ENCODE measurements around the gene CAPN2.

The CAPN2 gene

GRCh38 chr1:223702735-223703667 lies 9.3 kb upstream of the CAPN2 start:
- DNase-seq = no peak

GRCh38 chr1:223703668-223704013 lies 8.7 kb upstream of the CAPN2 start:
- no peak for DNase-seq

- DNase-seq = no peak
These were observed 7.1 kb upstream of the CAPN2 start for GRCh38 chr1:223704921-223705878.

- peak; percentile 26 for DNase-seq
These were observed 6.0 kb upstream of the CAPN2 start for GRCh38 chr1:223706077-223706973.

- peak; percentile 5 for DNase-seq
These were observed 4.9 kb upstream of the CAPN2 start for GRCh38 chr1:223707256-223708000.

- no peak for DNase-seq
These were observed 4.4 kb upstream of the CAPN2 start for GRCh38 chr1:223708001-223708359.

- no peak for DNase-seq
These were observed 3.6 kb upstream of the CAPN2 start for GRCh38 chr1:223708651-223709268.

- DNase-seq = no peak
These were observed 2.7 kb upstream of the CAPN2 start for GRCh38 chr1:223709598-223709997.

- no peak for DNase-seq
These were observed 1.9 kb upstream of the CAPN2 start for GRCh38 chr1:223710179-223711133.

GRCh38 chr1:223711173-223711572 lies 1.2 kb upstream of the CAPN2 start:
- DNase-seq = no peak

GRCh38 chr1:223711747-223712193 lies 569 bp upstream of the CAPN2 start:
- DNase-seq = no peak

GRCh38 chr1:223712850-223713474 lies 623 bp downstream of the CAPN2 start:
- no peak for DNase-seq

- no peak for DNase-seq
These were observed 1.4 kb downstream of the CAPN2 start for GRCh38 chr1:223713546-223714420.

GRCh38 chr1:223714421-223714724 lies 2.0 kb downstream of the CAPN2 start:
- no peak for DNase-seq

- DNase-seq = no peak
These were observed 2.7 kb downstream of the CAPN2 start for GRCh38 chr1:223714849-223715603.

- DNase-seq = no peak
These were observed 3.3 kb downstream of the CAPN2 start for GRCh38 chr1:223715604-223716172.

GRCh38 chr1:223716302-223716862 lies 4.0 kb downstream of the CAPN2 start:
- DNase-seq = no peak
